ENCODE results near the gene CFAP65.

GRCh38 chr2:219020604-219021365 lies 20.5 kb downstream of the CFAP65 start:
- TF ChIP-seq CTCF (IDR thresholded peaks at IDR 0.05) (no peak), POLR2A (IDR thresholded peaks at IDR 0.05) (no peak)
